ENCODE measurements around the gene CCDC88C.
A peak's percentile ranks its signal among the peaks of the same experiment; 100 is the strongest.
"Not testable (repeated sequence)": the region's sequence is repeated elsewhere in the genome, so short reads cannot be mapped to it uniquely, and the experiment has no call there.

Gene CCDC88C, protein sequence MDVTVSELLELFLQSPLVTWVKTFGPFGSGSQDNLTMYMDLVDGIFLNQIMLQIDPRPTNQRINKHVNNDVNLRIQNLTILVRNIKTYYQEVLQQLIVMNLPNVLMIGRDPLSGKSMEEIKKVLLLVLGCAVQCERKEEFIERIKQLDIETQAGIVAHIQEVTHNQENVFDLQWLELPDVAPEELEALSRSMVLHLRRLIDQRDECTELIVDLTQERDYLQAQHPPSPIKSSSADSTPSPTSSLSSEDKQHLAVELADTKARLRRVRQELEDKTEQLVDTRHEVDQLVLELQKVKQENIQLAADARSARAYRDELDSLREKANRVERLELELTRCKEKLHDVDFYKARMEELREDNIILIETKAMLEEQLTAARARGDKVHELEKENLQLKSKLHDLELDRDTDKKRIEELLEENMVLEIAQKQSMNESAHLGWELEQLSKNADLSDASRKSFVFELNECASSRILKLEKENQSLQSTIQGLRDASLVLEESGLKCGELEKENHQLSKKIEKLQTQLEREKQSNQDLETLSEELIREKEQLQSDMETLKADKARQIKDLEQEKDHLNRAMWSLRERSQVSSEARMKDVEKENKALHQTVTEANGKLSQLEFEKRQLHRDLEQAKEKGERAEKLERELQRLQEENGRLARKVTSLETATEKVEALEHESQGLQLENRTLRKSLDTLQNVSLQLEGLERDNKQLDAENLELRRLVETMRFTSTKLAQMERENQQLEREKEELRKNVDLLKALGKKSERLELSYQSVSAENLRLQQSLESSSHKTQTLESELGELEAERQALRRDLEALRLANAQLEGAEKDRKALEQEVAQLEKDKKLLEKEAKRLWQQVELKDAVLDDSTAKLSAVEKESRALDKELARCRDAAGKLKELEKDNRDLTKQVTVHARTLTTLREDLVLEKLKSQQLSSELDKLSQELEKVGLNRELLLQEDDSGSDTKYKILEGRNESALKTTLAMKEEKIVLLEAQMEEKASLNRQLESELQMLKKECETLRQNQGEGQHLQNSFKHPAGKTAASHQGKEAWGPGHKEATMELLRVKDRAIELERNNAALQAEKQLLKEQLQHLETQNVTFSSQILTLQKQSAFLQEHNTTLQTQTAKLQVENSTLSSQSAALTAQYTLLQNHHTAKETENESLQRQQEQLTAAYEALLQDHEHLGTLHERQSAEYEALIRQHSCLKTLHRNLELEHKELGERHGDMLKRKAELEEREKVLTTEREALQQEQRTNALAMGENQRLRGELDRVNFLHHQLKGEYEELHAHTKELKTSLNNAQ (N-terminal part only)

DNA sequence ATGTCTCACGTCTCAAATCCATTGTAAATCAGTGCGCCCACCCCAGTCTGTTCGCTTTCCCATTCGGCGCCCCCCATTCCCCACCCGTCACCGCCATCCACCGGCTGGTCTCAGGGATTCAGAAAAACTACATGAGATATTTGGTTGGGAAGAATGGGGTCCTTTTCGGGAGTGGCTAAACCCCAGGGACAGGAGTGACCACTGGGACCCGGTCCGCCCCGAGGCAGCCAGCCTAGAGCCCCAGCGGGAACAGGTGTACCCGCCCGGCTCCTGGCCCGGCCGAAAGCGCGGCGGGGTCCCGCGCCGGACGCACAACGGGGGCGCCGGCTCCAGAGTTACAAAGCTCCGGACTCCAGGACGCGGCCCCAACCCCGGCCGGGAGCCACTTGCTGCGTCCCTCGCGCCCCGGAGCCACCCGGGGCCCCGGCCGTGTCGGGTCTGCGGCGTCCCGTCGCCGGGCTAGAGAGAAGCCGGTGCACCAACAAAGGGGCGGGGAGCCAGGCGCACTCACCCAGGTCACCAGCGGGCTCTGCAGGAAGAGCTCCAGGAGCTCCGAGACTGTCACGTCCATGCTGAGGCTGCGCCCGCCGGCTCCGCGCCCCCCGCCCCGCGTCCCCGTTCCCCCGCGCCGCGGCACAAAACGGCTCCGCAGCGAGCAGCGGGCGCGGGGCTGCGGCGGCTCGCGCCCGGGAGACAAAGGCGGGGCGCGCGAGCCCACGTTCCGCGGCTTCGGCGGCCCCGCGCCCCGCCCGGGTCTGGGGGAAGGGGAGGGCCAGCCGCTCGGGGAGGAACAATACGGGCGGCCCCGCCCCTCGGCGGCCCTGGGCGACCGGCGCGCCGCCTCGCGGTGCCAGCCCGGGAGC lies at the start of gene CCDC88C:
Gene CCDC88C (minus strand): TSS at position 701 of the 863 bp plus-strand sequence. CDS start 130 bp downstream, at position 571.
- DNase-seq: peak; percentile 61

DNA sequence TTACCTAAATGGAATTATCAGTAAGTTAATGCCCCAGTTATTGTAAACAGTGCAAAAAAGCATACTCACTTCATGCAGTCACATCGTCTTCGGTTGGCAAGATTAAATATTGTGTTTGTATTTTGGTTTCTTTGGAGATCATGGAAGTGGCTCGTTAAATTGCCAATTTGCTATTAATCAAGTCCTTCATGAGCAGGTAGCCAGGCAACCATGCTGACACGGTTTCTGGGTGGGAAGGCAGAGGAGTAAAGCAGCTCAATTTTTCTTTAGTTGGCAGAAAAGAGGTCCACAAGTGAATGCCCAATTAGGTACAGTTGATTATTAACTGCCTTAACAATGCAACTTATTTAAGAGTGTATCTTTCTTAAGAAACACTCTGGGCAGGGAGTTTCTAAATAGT lies 48.6 kb upstream of the CCDC88C start:
- DNase-seq: no peak

DNA sequence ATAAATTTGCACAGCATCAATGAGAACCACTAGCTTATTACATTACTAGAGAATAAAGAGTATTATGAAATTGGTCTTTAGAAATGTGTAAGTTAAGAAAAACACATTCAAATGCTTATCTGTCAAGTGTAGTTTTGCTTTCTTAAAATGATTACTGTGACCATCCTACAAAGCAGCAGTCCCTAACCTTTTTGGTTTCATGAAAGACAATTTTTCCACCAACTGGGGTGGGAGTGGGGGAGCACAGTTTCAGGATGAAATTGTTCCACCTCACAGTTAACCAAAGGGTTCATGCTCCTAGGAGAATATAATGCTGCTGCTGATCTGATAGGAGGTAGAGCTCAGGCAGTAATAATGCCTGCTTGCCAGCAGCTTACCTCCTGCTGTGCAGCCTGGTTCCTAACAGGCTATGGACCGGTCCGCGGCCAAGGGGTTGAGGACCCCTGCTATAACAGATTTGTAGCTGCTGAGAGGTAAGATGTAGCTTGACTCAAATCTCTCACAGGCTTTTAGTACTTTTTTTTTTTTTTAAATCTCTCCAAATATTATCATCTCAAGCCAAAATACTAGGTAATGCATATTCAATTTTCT lies 47.1 kb upstream of the CCDC88C start:
- no peak for DNase-seq

DNA sequence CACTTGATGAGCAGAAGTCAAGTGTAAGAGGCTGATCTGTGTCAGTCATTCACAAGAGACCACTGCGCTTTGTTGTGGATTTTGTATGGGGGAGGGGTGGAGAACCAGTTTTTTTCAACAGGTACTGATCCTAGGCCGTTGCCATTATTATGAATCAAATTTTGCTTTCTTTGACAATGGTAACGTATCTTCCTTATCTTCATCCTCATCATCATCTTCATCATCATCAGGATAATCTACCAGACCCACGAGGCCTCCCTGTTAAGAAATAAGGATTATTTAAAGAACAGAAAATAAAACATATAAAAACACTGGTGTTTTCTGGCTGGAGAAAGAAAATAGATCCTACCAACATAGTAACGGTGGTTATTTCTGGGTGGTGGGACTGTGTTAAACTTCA lies 41.0 kb upstream of the CCDC88C start:
- no peak for DNase-seq

DNA sequence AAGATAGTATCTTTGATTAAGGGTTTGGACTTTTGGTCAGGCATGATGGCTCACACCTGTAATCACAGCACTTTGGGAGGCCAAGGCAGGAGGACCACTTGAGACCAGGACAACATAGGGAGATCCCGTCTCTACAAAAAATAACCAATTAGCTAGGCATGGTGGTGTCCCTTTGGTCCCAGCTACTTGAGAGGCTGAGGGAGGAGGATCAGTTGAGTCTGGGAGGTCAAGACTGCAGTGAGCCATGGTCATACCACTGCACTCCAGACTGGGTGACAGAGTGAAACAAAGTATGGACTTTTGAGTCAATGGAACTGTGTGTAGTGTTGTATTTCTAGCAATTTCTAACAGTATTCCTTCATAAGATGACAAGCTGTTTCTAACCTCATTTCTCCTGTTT lies 38.7 kb upstream of the CCDC88C start:
- no peak for DNase-seq

DNA sequence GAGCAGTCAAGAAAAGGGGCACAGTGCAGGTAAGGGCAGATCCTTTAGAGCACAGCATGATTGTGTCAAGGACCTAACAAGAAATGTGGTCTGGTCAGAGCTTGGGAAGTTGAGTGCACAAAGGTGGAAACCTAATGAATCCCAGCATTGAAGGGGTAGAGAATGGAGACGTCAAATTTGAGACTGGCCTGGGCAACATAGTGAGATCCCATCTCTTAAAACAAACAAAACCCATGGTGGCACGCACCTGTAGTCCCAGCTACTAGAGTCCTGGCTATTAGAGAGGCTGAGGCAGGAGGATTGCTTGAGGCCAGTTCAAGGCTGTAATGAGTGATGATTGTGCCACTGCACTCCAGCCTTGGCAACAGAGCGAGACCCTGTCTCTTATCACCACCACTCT lies 37.0 kb upstream of the CCDC88C start:
- DNase-seq: no peak

DNA sequence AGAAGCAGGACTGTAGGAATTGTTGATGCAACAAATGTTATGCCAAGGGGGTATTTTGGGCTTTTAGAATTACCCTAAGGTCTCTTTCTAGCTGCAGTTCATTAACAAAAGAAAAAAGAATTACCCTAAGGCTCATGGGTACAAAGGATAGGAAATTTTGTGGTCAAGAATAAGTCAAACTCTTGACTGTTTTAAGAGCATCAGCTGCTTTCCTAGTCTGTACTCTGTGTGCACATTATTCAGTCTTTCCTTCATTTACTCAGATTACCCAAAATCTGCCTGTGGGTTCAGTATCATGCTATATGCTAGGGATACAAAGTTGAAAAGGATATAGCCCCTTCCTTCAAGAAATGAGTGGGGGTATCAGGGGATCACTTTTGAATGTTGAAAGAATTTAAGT lies 36.5 kb upstream of the CCDC88C start:
- DNase-seq: no peak

DNA sequence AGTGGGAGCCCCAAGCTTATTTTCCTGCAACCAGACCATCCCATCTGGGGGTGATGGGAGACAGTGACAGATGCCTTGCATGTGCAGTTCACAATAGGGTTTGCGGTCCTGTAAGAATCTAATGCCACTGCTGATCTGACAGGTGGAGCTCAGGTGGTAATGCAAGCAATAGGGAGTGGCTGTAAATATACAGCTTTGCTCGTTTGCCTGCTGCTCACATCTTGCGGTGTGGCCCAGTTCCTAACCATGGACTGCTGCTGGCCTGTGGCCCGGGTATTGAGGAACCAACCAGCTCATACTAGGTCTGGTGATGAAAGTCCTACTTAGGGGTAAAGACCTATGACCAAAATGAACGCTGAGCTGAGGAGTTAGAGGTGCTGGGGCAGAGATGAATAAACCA lies 36.1 kb upstream of the CCDC88C start:
- DNase-seq: no peak

DNA sequence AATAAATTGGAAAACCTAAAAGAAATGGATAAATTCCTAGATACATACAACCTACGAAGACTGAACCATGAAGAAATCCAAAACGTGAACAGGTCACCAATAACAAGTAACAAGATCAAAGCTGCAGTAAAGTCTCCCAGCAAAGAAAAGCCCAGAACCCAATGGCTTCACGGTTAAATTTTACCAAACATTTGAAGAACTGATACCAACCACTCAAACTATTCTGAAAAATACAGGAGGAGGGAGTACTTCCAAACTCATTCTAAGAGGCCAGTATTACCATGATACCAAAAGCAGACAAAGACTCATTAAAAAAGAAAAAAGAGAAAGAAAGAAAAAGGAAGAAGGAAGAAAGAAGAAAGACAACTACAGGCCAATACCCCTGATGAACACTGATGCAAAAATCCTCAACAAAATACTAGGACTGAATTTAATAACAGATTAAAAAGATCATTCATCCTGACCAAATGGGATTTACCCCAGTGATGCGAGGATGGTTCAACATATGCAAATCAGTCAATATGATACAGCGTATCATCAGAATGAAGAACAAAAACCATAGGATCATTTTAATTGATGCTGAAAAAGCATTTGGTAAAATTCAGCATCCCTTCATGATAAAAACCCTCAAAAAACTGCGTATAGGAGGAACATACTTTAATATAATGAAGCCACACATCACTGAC lies 26.9 kb upstream of the CCDC88C start:
- DNase-seq: no peak

DNA sequence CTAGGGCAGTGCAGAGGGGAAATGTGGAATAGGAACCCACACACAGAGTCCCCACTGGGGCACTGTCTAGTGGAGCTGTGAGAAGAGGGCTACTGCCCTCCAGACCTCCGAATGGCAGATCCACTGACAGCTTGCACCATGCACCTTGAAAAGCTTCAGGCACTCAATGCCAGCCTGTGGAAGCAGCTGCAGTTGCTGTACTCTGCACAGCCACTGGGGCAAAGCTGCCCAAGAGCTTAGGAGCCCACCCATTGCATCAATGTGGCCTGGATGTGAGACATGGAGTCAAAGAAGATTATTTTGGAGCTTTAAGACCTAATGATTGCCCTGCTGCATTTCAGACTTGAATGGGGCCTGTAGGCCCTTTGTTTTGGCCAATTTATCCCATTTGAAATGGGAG lies 21.7 kb upstream of the CCDC88C start:
- no peak for DNase-seq

DNA sequence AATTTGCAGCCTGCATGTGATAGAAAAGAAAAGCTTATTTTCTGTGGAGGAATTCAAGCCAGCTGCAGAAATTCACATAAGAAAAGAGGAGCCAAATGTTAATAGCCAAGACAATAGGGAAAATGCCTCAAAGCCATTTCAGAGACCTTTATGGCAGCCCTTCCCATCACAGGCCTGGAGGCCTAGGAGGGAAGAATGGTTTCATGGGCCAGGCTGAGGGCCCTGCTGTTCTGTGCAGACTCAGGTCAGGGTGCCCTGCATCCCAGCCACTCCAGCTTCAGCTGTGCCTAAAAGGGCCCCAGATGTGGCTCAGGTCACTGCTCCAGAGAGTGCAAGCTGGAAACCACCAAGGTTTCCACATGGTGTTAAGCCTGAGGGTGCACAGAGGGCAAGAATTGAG lies 21.2 kb upstream of the CCDC88C start:
- no peak for DNase-seq

DNA sequence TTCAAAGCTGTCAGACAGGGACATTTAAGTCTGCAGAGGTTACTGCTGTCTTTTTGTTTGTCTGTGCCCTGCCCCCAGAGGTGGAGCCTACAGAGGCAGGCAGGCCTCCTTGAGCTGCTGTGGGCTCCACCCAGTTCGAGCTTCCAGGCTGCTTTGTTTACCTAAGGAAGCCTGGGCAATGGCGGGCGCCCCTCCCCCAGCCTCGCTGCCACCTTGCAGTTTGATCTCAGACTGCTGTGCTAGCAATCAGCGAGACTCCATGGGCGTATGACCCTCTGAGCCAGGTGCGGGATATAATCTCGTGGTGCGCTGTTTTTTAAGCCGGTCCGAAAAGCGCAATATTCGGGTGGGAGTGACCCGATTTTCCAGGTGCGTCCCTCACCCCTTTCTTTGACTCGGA lies 18.6 kb upstream of the CCDC88C start:
- DNase-seq: not testable (repeated sequence)

DNA sequence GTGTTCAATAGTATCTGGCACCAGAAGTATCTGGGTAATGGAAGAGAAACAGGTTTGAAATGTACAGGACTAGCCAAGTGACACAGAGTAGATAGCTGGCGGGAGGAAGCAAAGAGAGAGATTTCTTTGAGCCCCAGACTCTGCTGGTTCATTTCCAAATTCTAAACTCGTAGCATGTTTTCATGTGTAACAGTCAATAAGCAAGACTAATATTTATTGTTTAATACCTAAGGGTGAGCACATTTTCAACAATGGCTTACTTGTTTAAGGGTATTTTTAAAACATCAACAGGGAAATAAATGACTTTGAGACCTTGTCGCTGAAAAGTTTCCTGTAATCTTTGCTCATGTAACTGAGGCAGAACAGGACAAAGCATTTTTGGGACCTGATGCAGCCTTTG lies 11.8 kb upstream of the CCDC88C start:
- no peak for DNase-seq

DNA sequence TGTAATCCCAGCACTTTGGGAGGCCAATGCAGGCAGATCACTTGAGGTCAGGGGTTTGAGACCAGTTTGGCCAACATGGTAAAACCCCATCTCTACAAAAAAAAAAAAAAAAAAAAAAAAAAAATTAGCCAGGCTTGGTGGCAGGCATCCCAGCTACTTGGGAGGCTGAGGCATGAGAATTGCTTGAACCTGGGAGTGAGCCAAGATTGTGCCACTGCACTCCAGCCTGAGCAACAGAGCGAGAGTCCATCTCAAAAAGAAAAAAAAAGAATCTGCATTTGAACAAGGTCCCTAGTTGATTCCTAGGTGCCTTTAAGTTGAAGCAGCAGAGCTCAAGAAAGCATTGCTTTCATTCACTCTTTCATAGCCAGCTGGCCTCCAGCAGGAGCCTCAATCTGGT lies 11.3 kb upstream of the CCDC88C start:
- not testable (repeated sequence) for DNase-seq

DNA sequence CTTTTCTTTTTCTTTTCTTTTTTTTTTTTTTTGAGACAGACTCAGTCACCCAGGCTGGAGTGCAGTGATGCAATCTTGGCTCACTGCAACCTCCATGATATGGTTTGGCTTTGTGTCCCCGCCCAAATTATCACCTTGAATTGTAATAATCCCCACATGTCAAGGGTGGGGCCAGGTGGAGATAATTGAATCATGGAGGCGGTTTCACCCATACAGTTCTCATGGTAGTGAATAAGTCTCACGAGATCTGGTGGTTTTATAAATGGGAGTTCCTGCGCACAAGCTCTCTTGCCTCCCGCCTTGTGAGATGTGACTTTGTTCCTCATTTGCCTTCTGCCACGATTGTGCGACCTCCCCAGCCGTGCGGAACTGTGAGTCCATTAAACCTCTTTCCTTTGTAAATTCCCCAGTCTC lies 7.9 kb upstream of the CCDC88C start:
- DNase-seq: not testable (repeated sequence)

DNA sequence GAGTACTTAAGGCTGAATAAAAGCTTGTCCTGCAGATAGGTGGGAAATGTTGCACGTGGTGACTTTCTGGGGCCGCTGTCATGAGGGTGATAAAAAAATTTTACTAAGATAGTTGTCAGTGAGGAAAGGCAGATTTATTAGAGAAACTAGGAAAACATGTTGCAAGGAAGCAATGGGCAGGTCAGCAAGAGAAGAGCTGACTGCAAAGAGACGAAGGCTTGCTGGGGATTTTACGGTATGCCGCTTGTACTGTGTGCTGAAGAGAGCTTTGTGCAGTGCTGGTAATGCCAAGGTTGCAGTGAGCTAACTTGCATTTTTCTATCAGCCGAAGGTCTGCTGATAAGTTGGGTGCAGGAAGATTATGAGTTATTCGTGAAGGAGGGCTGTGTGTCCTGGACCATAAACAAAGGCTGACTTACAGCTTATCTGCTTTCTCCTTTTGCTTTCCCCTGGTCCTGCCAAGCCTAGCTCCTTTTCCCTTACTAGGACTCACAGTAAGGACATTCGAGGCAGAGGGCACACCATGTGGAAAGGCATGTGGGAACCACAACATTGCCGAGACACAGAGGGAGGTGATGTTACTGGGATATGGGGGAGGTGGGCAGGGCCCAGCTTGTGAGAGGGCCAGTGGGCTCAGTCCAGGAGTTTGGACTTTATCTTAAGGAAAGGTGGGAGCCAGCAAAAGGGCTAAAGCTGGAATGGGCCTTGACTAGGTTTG lies 7.4 kb upstream of the CCDC88C start:
- DNase-seq: no peak

DNA sequence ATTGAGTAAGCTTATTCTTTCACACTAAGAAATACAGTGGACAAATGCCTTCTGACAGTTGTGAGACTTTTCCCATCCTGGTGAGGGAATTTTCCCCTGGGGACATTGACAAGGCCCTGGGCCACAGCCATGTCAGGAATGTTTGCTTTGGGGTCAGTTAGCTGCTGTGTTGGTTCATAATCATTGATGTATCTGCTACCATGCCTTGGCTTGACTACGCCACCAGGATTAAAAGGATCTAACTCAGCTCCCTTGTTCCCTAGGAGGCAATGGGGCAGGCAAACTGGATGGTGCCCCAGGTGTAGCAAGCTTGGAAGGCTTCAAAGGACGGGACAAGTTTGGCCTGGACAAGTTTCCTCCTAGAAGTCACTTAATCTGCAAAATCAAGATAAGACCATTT lies 3.1 kb upstream of the CCDC88C start:
- DNase-seq: no peak

DNA sequence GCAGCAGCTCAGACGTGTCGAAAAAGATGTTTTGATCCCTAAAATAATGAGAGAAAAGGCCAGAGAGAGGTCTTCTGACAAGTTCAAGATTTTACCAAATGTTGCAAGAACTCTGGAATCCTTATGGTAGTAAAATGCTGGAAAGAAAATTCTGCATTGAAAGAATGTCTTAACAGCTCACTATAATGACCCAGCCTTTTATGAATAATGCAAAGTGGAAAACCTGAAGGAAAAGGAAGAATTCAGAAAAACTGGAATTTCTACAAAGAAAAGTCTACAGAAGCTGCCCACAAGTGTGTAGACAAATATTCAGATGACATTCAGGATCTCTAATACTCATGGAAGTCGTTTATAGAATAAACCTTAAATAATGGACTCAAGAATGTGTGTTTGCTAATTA lies 1.8 kb upstream of the CCDC88C start:
- no peak for DNase-seq

DNA sequence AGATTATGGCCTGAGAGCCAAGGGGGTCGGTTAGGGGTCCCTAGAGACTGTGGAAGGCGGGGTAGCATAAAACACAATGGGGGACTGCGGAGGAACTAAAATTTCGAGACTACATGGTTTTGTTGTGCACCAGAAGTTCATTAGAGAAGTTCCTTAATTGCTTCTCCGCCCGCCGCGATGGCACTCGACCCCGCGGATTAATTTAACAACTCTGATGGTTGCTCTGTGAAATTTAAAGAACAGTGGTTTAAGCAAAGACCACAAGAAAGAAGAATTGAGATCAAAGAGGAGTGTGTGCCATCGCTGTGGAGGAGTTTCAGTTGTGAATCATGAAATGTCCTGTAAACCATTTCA lies 1.4 kb upstream of the CCDC88C start:
- DNase-seq: no peak

DNA sequence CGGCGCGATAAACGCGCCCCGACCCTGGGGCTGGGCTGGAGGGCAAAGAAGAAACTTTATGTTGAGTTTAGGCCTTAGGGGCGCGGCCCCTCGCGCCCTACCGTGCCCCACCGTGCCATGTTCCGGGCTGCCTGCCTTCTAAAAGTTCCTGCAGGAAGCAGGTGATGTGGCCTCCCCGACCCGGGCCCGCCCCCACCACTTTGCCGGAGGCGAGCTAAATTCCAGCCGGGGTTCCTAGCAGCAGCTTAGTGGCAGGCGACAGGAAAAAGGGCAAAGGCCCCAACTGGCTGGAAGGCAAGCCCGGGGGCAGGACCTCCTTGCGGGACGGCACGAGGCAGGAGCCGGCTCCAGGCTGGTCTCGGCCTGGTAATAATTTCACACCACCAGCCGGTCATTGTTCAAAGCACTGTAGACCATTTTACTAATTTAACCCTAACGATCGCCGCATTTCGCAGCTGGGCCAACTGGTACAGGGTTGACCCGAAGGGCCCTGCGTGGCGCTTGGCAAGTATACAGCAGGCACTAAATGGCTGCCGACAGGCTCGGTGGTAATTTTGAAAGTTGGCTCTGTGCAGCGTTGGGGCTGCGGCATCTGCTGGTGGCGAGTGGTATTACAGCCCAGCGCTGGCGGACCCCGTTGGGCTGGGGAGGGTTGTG lies 895 bp upstream of the CCDC88C start:
- no peak for DNase-seq
